WTC11 (cell line): ENCODE measurements around the gene EDIL3. TPM values are rescaled to one million over a fixed set of nuclear protein-coding genes. Genes with fewer than 3 reads are reported as not detected.

Experiments
- ATAC-seq: fragments of 200-7000 bp; cut with Tn5 transposase; 2 replicates; pipeline ENCODE4 v1.10.0; 2021; ENCODE audit warnings: mild to moderate bottlenecking, moderate library complexity
- CTCF ChIA-PET: fragments of 300-600 bp; sonication (Branson Sonifier 250); formaldehyde crosslinking; loops from one replicate; lab custom pipeline; 2021; ENCODE audit warnings: antibody characterized with exemption; lab: Charles Lee
- POLR2A ChIA-PET: fragments of 350-600 bp; sonication (Branson Sonifier 250); formaldehyde crosslinking; loops from one replicate; lab custom pipeline; 2021; ENCODE audit warnings: antibody characterized with exemption; lab: Charles Lee
- DNase-seq: peaks from one replicate; pipeline ENCODE4 v3.0.0; 2021; ENCODE audit warnings: low spot score
- H3K27ac Mint-ChIP-seq: 2 replicates; pipeline ENCODE4 v1.8.0; 2021; ENCODE audit warnings: mixed read lengths
- H3K27me3 Mint-ChIP-seq: 2 replicates; pipeline ENCODE4 v1.8.0; 2021; ENCODE audit warnings: low read depth, mild to moderate bottlenecking, moderate library complexity, mixed read lengths
- H3K36me3 Mint-ChIP-seq: 2 replicates; pipeline ENCODE4 v1.8.0; 2021; ENCODE audit warnings: mixed read lengths
- H3K4me1 Mint-ChIP-seq: 2 replicates; pipeline ENCODE4 v1.8.0; 2022; ENCODE audit warnings: mixed read lengths
- H3K4me3 Mint-ChIP-seq: 2 replicates; pipeline ENCODE4 v1.8.0; 2021; ENCODE audit warnings: mild to moderate bottlenecking, moderate library complexity, mixed read lengths
- H3K9me3 Mint-ChIP-seq: 2 replicates; pipeline ENCODE4 v1.8.0; 2021; ENCODE audit warnings: mixed read lengths
- EMX1 ChIP-seq: fragments of 250-450 bp; sonication (Bioruptor Pico); IDR thresholded peaks from 2 replicates; pipeline ENCODE4 v1.8.0; 2021; ENCODE audit warnings: mild to moderate bottlenecking
- ESRRA ChIP-seq: sonication (generic); formaldehyde crosslinking; IDR thresholded peaks from 2 replicates; pipeline ENCODE4 v1.8.1; 2022; ENCODE audit warnings: mild to moderate bottlenecking, missing genetic modification reagents, borderline replicate concordance
- GABPB1 ChIP-seq: sonication (generic); formaldehyde crosslinking; IDR thresholded peaks from 2 replicates; pipeline ENCODE4 v1.8.1; 2023; ENCODE audit warnings: mild to moderate bottlenecking, missing genetic modification reagents
- NFE2L1 ChIP-seq: sonication (generic); formaldehyde crosslinking; IDR thresholded peaks from 2 replicates; pipeline ENCODE4 v1.8.1; 2023; ENCODE audit warnings: missing genetic modification reagents
- OVOL2 ChIP-seq: fragments of 250-450 bp; sonication (Bioruptor Pico); IDR thresholded peaks from 2 replicates; pipeline ENCODE4 v1.9.0; 2021; ENCODE audit warnings: mild to moderate bottlenecking, borderline replicate concordance
- PRRX2 ChIP-seq: fragments of 250-450 bp; sonication (Bioruptor Pico); IDR thresholded peaks from 2 replicates; pipeline ENCODE4 v1.8.0; 2021; ENCODE audit warnings: mild to moderate bottlenecking
- SP1 ChIP-seq: sonication (generic); formaldehyde crosslinking; conservative IDR thresholded peaks from 2 replicates; pipeline ENCODE4 v1.8.1; 2022; ENCODE audit warnings: missing genetic modification reagents
- TCF7 ChIP-seq: sonication (generic); formaldehyde crosslinking; IDR thresholded peaks from 2 replicates; pipeline ENCODE4 v1.8.0; 2022; ENCODE audit warnings: mild to moderate bottlenecking, low read depth, missing genetic modification reagents, moderate library complexity
- TP53 ChIP-seq: sonication (generic); formaldehyde crosslinking; IDR thresholded peaks from 2 replicates; pipeline ENCODE4 v1.8.1; 2023; ENCODE audit warnings: mild to moderate bottlenecking, missing genetic modification reagents
- ZNF121 ChIP-seq: sonication (generic); formaldehyde crosslinking; IDR thresholded peaks from 2 replicates; pipeline ENCODE4 v1.8.0; 2023; ENCODE audit warnings: missing genetic modification reagents
- ZNF232 ChIP-seq: sonication (generic); formaldehyde crosslinking; IDR thresholded peaks from 2 replicates; pipeline ENCODE4 v1.8.0; 2022; ENCODE audit warnings: mild to moderate bottlenecking, missing genetic modification reagents
- ZNF263 ChIP-seq: sonication (generic); formaldehyde crosslinking; IDR thresholded peaks from 2 replicates; pipeline ENCODE4 v1.8.1; 2022; ENCODE audit warnings: low read depth, mild to moderate bottlenecking, moderate library complexity, missing genetic modification reagents
- ZNF396 ChIP-seq: fragments of 250-450 bp; sonication (Bioruptor Pico); IDR thresholded peaks from 2 replicates; pipeline ENCODE4 v1.8.0; 2021; ENCODE audit warnings: mild to moderate bottlenecking, moderate library complexity, borderline replicate concordance
- ZNF423 ChIP-seq: fragments of 250-450 bp; sonication (Bioruptor Pico); IDR thresholded peaks from 2 replicates; pipeline ENCODE4 v2.1.2; 2022; ENCODE audit warnings: mild to moderate bottlenecking, moderate library complexity
- total RNA-seq: library from RNA; stranded (reverse); gene quantifications from 3 replicates; pipeline ENCODE4 v1.2.3, GENCODE V29; 2021
- TF ChIP-seq, protein P1 (sequence below): fragments of 250-450 bp; sonication (Bioruptor Pico); IDR thresholded peaks from 2 replicates; pipeline ENCODE4 v1.9.0; 2021; ENCODE audit warnings: mild to moderate bottlenecking, borderline replicate concordance
- TF ChIP-seq, protein P2 (sequence below): fragments of 250-450 bp; sonication (Bioruptor Pico); conservative IDR thresholded peaks from 2 replicates; pipeline ENCODE4 v1.9.0; 2021; ENCODE audit warnings: mild to moderate bottlenecking
- TF ChIP-seq, protein P3 (sequence below): fragments of 250-450 bp; sonication (Bioruptor Pico); IDR thresholded peaks from 2 replicates; pipeline ENCODE4 v1.9.0; 2021; ENCODE audit warnings: moderate library complexity, mild to moderate bottlenecking, inconsistent platforms, borderline replicate concordance
- TF ChIP-seq, protein P4 (sequence below): sonication (generic); formaldehyde crosslinking; IDR thresholded peaks from 2 replicates; pipeline ENCODE4 v1.8.0; 2022; ENCODE audit warnings: missing genetic modification reagents
- TF ChIP-seq, protein P5 (sequence below): sonication (generic); formaldehyde crosslinking; IDR thresholded peaks from 2 replicates; pipeline ENCODE4 v1.8.0; 2022; ENCODE audit warnings: mild to moderate bottlenecking, missing genetic modification reagents
- TF ChIP-seq, protein P6 (sequence below): sonication (generic); formaldehyde crosslinking; IDR thresholded peaks from 2 replicates; pipeline ENCODE4 v1.8.0; 2022; ENCODE audit warnings: mild to moderate bottlenecking, missing genetic modification reagents
- TF ChIP-seq, protein P7 (sequence below): sonication (generic); formaldehyde crosslinking; IDR thresholded peaks from 2 replicates; pipeline ENCODE4 v1.8.1; 2023; ENCODE audit warnings: mild to moderate bottlenecking, missing genetic modification reagents, moderate library complexity

Gene EDIL3
- total RNA-seq, 1 experiment from 2014 or later, result 48.3 TPM

DNA sequence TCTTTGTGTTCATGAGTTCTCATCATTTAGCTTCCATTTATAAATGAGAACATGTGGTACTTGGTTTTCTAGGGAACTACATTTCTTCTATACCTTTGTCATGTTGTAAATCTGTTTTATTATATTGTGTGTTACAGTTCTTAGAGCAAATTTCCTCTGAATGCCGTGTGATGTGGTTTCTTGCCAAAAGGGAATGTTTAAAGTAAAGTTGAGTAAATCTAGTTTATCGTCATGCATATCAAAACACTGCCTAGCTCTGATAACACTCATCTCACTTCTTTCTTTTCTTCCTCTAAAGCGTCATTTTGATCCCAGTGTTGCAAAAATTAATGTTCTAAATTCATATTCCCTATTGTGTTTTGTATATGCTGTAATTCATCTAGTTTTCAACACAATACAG lies 368.6 kb downstream of the EDIL3 start:
- TF ChIP-seq, protein P1, sequence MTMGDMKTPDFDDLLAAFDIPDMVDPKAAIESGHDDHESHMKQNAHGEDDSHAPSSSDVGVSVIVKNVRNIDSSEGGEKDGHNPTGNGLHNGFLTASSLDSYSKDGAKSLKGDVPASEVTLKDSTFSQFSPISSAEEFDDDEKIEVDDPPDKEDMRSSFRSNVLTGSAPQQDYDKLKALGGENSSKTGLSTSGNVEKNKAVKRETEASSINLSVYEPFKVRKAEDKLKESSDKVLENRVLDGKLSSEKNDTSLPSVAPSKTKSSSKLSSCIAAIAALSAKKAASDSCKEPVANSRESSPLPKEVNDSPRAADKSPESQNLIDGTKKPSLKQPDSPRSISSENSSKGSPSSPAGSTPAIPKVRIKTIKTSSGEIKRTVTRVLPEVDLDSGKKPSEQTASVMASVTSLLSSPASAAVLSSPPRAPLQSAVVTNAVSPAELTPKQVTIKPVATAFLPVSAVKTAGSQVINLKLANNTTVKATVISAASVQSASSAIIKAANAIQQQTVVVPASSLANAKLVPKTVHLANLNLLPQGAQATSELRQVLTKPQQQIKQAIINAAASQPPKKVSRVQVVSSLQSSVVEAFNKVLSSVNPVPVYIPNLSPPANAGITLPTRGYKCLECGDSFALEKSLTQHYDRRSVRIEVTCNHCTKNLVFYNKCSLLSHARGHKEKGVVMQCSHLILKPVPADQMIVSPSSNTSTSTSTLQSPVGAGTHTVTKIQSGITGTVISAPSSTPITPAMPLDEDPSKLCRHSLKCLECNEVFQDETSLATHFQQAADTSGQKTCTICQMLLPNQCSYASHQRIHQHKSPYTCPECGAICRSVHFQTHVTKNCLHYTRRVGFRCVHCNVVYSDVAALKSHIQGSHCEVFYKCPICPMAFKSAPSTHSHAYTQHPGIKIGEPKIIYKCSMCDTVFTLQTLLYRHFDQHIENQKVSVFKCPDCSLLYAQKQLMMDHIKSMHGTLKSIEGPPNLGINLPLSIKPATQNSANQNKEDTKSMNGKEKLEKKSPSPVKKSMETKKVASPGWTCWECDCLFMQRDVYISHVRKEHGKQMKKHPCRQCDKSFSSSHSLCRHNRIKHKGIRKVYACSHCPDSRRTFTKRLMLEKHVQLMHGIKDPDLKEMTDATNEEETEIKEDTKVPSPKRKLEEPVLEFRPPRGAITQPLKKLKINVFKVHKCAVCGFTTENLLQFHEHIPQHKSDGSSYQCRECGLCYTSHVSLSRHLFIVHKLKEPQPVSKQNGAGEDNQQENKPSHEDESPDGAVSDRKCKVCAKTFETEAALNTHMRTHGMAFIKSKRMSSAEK (CRISPR knock-in tag), result no peak
- TF ChIP-seq ZNF263, result no peak
- no peak for TF ChIP-seq ESRRA (CRISPR knock-in tag)
- TF ChIP-seq TP53 (CRISPR knock-in tag), result no peak
- TF ChIP-seq ZNF232 (CRISPR knock-in tag), result no peak
- no peak for TF ChIP-seq EMX1
- TF ChIP-seq ZNF396 (CRISPR knock-in tag), result no peak
- Mint-ChIP-seq H3K36me3 (no peaks in the 10 kb centered on the region), H3K27ac (no peak overlapping the region), H3K4me1 (peaks cover 15% of the 10 kb centered on the region; the same call in 1 of the 2 replicates), H3K27me3 (no peaks in the 10 kb centered on the region), H3K4me3 (no peak overlapping the region), H3K9me3 (no peaks in the 10 kb centered on the region)
- DNase-seq, result no peak
- ChIA-PET CTCF (no interaction called here), POLR2A (no interaction called here)
- no peak for ATAC-seq

DNA sequence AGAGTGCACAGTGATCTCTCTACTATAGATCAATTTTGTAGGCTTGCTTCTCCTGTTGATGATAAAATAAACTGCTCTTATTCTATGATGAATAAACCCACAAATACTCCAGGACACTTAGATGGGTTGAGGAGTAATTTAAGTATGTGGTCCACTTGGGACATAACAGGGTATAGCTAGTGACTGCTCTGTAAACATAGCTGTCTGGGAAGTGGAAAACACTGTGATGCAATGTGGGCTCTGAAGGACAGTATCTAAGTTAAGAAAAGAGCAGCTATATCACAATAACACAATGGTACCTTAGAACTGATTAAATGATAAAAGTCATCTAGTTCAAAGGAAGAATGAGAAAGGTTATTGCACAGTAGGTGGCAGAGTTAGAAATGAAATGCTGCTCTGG lies 369.7 kb downstream of the EDIL3 start:
- Mint-ChIP-seq H3K27me3 (no peaks in the 10 kb centered on the region), H3K9me3 (no peaks in the 10 kb centered on the region), H3K4me1 (peaks cover 12% of the 10 kb centered on the region; the same call in 1 of the 2 replicates), H3K36me3 (no peaks in the 10 kb centered on the region), H3K27ac (no peak overlapping the region), H3K4me3 (no peak overlapping the region)
- ChIA-PET POLR2A (no interaction called here), CTCF (no interaction called here)
- ATAC-seq (no peak), DNase-seq (no peak)
- TF ChIP-seq, protein P2, sequence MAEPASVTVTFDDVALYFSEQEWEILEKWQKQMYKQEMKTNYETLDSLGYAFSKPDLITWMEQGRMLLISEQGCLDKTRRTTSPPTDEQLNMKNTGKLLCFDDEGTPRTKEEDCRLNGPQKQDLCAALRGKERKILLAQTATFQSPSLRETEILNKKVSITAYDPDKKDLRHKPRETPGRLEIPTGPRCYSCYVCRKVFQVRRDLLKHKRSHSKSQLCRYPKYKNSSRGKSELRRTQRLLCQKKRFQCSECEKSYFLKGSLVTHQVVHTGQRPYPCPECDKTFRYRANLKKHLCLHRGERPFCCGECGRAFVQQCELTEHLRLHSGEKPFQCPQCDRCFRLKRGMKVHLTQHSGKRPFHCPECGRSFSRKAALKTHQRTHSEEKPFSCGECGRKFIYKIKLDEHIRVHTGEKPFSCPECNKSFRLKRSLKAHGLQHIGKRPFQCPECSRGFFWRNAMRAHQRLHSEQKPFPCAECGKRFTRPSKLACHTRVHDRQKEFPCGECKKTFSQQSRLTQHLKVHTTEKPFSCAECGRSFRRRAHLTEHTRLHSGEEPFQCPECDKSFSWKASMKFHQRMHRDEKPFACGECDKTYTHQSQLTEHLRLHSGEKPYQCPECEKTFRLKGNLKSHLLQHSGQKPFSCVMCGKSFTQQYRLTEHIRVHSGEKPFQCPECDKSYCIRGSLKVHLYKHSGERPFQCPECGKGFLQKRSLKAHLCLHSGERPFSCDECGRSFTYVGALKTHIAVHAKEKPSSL (CRISPR knock-in tag), result no peak
- TF ChIP-seq, protein P3, sequence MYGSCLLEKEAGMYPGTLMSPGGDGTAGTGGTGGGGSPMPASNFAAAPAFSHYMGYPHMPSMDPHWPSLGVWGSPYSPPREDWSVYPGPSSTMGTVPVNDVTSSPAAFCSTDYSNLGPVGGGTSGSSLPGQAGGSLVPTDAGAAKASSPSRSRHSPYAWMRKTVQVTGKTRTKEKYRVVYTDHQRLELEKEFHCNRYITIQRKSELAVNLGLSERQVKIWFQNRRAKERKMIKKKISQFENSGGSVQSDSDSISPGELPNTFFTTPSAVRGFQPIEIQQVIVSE (CRISPR knock-in tag), result no peak
- TF ChIP-seq, protein P4, sequence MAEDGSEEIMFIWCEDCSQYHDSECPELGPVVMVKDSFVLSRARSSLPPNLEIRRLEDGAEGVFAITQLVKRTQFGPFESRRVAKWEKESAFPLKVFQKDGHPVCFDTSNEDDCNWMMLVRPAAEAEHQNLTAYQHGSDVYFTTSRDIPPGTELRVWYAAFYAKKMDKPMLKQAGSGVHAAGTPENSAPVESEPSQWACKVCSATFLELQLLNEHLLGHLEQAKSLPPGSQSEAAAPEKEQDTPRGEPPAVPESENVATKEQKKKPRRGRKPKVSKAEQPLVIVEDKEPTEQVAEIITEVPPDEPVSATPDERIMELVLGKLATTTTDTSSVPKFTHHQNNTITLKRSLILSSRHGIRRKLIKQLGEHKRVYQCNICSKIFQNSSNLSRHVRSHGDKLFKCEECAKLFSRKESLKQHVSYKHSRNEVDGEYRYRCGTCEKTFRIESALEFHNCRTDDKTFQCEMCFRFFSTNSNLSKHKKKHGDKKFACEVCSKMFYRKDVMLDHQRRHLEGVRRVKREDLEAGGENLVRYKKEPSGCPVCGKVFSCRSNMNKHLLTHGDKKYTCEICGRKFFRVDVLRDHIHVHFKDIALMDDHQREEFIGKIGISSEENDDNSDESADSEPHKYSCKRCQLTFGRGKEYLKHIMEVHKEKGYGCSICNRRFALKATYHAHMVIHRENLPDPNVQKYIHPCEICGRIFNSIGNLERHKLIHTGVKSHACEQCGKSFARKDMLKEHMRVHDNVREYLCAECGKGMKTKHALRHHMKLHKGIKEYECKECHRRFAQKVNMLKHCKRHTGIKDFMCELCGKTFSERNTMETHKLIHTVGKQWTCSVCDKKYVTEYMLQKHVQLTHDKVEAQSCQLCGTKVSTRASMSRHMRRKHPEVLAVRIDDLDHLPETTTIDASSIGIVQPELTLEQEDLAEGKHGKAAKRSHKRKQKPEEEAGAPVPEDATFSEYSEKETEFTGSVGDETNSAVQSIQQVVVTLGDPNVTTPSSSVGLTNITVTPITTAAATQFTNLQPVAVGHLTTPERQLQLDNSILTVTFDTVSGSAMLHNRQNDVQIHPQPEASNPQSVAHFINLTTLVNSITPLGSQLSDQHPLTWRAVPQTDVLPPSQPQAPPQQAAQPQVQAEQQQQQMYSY (CRISPR knock-in tag), result no peak
- no peak for TF ChIP-seq OVOL2 (CRISPR knock-in tag)
- TF ChIP-seq, protein P5, sequence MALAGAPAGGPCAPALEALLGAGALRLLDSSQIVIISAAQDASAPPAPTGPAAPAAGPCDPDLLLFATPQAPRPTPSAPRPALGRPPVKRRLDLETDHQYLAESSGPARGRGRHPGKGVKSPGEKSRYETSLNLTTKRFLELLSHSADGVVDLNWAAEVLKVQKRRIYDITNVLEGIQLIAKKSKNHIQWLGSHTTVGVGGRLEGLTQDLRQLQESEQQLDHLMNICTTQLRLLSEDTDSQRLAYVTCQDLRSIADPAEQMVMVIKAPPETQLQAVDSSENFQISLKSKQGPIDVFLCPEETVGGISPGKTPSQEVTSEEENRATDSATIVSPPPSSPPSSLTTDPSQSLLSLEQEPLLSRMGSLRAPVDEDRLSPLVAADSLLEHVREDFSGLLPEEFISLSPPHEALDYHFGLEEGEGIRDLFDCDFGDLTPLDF, result no peak
- no peak for TF ChIP-seq ZNF121 (CRISPR knock-in tag)
- TF ChIP-seq TCF7 (CRISPR knock-in tag), result no peak
- TF ChIP-seq NFE2L1, result no peak
- no peak for TF ChIP-seq ZNF423 (CRISPR knock-in tag)
- no peak for TF ChIP-seq ZNF396 (CRISPR knock-in tag)
- TF ChIP-seq GABPB1, result no peak
- no peak for TF ChIP-seq SP1 (CRISPR knock-in tag)
- TF ChIP-seq, protein P6, sequence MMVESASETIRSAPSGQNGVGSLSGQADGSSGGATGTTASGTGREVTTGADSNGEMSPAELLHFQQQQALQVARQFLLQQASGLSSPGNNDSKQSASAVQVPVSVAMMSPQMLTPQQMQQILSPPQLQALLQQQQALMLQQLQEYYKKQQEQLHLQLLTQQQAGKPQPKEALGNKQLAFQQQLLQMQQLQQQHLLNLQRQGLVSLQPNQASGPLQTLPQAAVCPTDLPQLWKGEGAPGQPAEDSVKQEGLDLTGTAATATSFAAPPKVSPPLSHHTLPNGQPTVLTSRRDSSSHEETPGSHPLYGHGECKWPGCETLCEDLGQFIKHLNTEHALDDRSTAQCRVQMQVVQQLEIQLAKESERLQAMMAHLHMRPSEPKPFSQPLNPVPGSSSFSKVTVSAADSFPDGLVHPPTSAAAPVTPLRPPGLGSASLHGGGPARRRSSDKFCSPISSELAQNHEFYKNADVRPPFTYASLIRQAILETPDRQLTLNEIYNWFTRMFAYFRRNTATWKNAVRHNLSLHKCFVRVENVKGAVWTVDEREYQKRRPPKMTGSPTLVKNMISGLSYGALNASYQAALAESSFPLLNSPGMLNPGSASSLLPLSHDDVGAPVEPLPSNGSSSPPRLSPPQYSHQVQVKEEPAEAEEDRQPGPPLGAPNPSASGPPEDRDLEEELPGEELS (CRISPR knock-in tag), result no peak
- TF ChIP-seq PRRX2 (CRISPR knock-in tag), result no peak
- TF ChIP-seq, protein P7, sequence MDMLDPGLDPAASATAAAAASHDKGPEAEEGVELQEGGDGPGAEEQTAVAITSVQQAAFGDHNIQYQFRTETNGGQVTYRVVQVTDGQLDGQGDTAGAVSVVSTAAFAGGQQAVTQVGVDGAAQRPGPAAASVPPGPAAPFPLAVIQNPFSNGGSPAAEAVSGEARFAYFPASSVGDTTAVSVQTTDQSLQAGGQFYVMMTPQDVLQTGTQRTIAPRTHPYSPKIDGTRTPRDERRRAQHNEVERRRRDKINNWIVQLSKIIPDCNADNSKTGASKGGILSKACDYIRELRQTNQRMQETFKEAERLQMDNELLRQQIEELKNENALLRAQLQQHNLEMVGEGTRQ (CRISPR knock-in tag), result no peak
